ENCODE results near the gene TMEM109.

Gene TMEM109

DNA sequence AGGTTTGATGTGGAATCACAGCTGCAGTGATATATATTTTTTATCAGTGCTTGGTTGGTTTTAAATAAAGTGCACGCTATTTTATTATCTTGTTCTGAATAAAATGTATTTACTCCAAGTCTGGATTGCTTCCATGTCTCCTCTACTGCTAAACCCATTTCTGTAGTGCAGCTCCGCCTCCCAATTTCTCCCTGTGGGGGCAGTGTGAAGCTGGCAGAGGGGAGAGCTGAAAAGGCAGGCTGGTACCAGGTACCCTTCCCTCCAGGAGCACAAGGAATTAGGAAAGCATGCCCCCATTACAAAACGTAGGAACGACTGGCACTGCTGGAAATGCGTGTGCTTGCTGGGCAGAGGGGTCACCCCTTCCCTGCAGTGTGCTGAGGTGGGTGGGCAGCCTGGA, 9.4 kb downstream of the TMEM109 start:
- Histone ChIP-seq H3K36me3 (ENCODE audit: control insufficient read depth in 1 of 2, insufficient read depth in 2 of 2, low read length in 2 of 2) (peaks cover 31 to 37% of the 10 kb centered on the region in 2 donors), H3K9me3 (ENCODE audit: control insufficient read depth in 1 of 2, low read length in 2 of 2) (no peaks in the 10 kb centered on the region), H3K27me3 (ENCODE audit: low read depth, low read length) (peaks cover 19% of the 10 kb centered on the region), H3K4me3 (ENCODE audit: low read depth in 1 of 2, low read length in 2 of 2) (no peak overlapping the region), H3K27ac (ENCODE audit: low read length) (no peak overlapping the region), H3K4me1 (ENCODE audit: control insufficient read depth in 1 of 2, insufficient read depth in 2 of 2, low read length in 2 of 2) (peaks cover 5 to 36% of the 10 kb centered on the region in 2 donors)

DNA sequence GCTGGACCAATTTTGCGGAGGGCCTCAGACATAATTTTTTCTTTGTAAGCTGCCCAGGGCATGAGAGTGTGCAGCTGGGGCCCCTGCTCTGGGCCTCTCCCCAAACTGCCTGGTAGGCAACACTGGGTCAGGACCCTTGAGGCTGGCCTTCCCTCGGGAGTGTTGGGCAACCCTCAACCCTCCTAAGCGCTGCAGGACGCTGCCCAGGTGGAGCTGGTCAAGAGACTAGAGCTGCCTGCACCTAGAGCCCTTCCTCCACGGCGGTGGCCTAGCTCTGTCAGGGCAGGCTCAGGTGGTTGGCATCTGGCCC, 9.8 kb downstream of the TMEM109 start:
- H3K27me3 ChIP-seq (ENCODE audit: low read depth, low read length): peaks cover 19% of the 10 kb centered on the region
- no peaks in the 10 kb centered on the region for H3K9me3 ChIP-seq (ENCODE audit: control insufficient read depth in 1 of 2, low read length in 2 of 2)
- H3K4me3 ChIP-seq (ENCODE audit: low read depth in 1 of 2, low read length in 2 of 2): peak overlapping the region; percentile 39 to 61
- H3K27ac ChIP-seq (ENCODE audit: low read length): no peak overlapping the region
- H3K4me1 ChIP-seq (ENCODE audit: control insufficient read depth in 1 of 2, insufficient read depth in 2 of 2, low read length in 2 of 2): peaks cover 5 to 32% of the 10 kb centered on the region in 2 donors
- peaks cover 31 to 37% of the 10 kb centered on the region in 2 donors for H3K36me3 ChIP-seq (ENCODE audit: control insufficient read depth in 1 of 2, insufficient read depth in 2 of 2, low read length in 2 of 2)

DNA sequence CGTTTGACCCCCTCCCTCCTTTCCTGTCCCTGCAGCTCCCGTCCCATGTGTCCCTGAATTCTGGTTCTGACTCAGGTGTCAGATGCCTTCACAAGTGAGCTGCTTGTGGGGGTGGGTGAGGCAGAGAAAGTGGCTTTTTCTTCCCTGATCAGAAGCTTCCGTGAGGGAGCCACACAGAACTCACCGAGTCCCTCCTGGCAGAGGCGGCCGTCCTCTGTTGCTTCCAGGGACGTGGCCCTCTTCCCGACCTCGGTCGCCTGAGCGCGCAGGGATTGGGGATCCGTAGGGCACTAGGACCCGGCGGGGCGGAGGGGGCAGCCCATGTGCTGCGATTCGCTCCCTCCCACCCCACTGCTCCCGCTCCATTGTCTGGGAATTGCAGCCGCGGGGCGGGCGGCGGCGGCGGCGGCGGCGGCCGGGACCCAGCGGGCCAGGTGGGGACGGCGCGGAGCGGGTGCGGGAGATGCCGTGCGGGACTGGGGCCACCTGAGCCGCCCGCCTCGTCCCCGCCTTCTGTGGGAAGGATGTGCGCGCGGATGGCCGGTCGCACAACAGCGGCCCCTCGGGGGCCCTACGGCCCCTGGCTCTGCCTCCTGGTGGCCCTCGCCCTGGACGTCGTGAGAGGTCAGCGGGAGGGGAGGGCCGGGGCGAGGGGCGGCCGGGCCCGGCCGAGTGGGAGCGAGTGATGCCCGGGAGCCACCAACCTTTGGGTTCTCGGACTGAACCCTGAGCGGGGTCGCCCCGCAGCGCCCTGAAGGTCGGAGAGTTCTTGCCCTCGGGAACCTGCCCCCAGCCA, 10.3 kb downstream of the TMEM109 start, which contains the start of gene TMEM132A:
Gene TMEM132A (plus strand): TSS at position 351 of the 796 bp plus-strand sequence. CDS start 174 bp downstream, at position 525.
- H3K4me3 ChIP-seq (ENCODE audit: low read depth in 1 of 2, low read length in 2 of 2): peak within 1 kb of the TSS; percentile 39 to 61
- peaks cover 31 to 37% of the 10 kb centered on the region in 2 donors for H3K36me3 ChIP-seq (ENCODE audit: control insufficient read depth in 1 of 2, insufficient read depth in 2 of 2, low read length in 2 of 2)
- H3K27me3 ChIP-seq (ENCODE audit: low read depth, low read length): peaks cover 19% of the 10 kb centered on the region
- H3K27ac ChIP-seq (ENCODE audit: low read length): no peak within 1 kb of the TSS
- no peaks in the 10 kb centered on the region for H3K9me3 ChIP-seq (ENCODE audit: control insufficient read depth in 1 of 2, low read length in 2 of 2)
- peaks cover 4 to 27% of the 10 kb centered on the region in 2 donors for H3K4me1 ChIP-seq (ENCODE audit: control insufficient read depth in 1 of 2, insufficient read depth in 2 of 2, low read length in 2 of 2)

DNA sequence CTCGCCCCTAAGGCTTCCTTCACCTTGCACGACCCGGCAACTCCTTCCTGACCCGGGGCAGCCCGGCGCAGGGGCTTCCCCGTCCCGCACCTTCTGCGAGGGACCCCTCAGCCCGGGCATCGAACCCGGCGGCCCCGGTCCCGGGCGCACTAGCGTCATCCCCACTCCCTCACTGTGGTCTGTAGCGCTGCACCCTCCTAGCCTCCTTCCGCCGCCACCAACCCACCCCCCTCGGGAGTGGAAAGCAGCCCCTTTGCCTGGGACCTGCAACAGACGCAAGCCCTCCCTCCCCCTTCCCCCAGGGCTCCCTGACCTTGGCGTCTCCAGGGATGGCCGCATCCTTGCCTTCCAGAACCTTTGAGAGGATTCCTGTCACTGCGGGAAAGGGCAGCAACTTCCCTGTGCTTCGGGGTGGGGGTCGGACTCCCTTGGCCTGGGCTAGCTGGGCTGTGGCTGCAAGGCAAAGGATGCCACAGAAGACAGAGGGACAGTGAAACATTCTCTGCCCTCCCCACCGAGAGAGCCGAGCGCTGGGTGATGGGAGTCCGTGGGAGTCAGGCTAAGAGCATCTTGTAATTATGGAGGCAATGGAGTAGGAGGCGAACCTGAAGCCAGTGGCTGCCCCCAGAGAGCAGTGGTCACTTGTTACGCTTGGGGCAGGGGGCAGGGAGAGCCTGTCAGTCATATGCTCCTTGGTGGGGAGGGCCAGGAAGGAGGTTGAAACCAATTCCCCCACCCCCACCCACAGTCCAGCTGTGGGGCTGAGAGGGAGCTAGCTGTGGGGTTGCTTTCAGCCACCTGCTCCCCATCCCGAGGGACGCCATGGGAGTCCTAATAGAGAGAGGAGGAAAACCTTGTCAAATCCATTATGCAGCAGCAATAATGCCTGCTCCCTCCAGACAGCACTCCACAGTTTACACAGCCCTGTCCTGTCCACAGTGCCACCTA, 11.2 kb downstream of the TMEM109 start:
- H3K36me3 ChIP-seq (ENCODE audit: control insufficient read depth in 1 of 2, insufficient read depth in 2 of 2, low read length in 2 of 2): peaks cover 27 to 30% of the 10 kb centered on the region in 2 donors
- H3K9me3 ChIP-seq (ENCODE audit: control insufficient read depth in 1 of 2, low read length in 2 of 2): no peaks in the 10 kb centered on the region
- H3K4me1 ChIP-seq (ENCODE audit: control insufficient read depth in 1 of 2, insufficient read depth in 2 of 2, low read length in 2 of 2): peaks cover 0 to 18% of the 10 kb centered on the region in 2 donors
- H3K4me3 ChIP-seq (ENCODE audit: low read depth in 1 of 2, low read length in 2 of 2): peak overlapping the region; percentile 7 to 61
- peaks cover 19% of the 10 kb centered on the region for H3K27me3 ChIP-seq (ENCODE audit: low read depth, low read length)
- no peak overlapping the region for H3K27ac ChIP-seq (ENCODE audit: low read length)

DNA sequence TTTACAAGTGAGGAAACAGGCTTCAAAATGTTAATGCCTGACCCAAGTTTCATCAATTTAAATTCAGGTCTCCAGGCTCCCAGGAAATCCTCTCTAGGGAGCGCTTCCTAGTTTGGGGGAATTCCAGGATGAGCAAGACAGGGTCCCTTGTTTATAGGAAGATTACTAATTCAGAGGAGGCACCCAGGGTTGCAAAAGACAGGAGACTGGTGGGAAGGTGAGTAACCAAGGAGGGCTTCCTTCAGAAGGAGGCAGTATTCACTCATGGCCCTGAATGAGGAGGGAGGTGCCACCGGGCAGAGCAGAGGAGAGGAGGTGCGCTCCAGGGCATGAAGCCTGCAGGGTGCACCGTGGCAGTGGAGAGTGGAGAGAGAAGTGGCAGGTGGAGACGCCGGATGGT, 11.9 kb downstream of the TMEM109 start:
- no peaks in the 10 kb centered on the region for H3K9me3 ChIP-seq (ENCODE audit: control insufficient read depth in 1 of 2, low read length in 2 of 2)
- H3K4me3 ChIP-seq (ENCODE audit: low read depth in 1 of 2, low read length in 2 of 2): no peak overlapping the region
- peaks cover 21 to 23% of the 10 kb centered on the region in 2 donors for H3K36me3 ChIP-seq (ENCODE audit: control insufficient read depth in 1 of 2, insufficient read depth in 2 of 2, low read length in 2 of 2)
- peaks cover 19% of the 10 kb centered on the region for H3K27me3 ChIP-seq (ENCODE audit: low read depth, low read length)
- H3K27ac ChIP-seq (ENCODE audit: low read length): no peak overlapping the region
- H3K4me1 ChIP-seq (ENCODE audit: control insufficient read depth in 1 of 2, insufficient read depth in 2 of 2, low read length in 2 of 2): peaks cover 0 to 18% of the 10 kb centered on the region in 2 donors

DNA sequence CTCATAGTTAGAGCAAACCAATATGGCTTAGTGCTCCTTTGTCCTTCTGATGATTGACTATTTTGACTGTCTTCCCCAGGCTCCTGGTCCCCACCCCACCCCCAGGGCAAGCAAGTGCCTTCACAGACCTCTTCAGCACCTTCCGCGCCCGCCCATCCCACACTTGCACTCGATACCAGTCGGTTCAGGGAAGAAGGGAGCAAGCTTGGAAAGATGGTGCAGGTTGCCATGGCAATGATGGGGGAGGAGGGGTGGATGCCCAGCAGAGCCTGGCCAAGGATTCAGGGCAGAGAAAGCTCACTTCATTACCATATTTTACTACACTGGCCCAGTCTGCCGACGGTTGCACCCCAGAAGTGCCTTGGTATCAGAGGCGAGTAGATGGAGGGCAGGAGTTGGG, 12.5 kb downstream of the TMEM109 start:
- Histone ChIP-seq H3K9me3 (ENCODE audit: control insufficient read depth in 1 of 2, low read length in 2 of 2) (no peaks in the 10 kb centered on the region), H3K27me3 (ENCODE audit: low read depth, low read length) (peaks cover 19% of the 10 kb centered on the region), H3K27ac (ENCODE audit: low read length) (no peak overlapping the region), H3K4me3 (ENCODE audit: low read depth in 1 of 2, low read length in 2 of 2) (no peak overlapping the region), H3K36me3 (ENCODE audit: control insufficient read depth in 1 of 2, insufficient read depth in 2 of 2, low read length in 2 of 2) (peaks cover 17 to 18% of the 10 kb centered on the region in 2 donors), H3K4me1 (ENCODE audit: control insufficient read depth in 1 of 2, insufficient read depth in 2 of 2, low read length in 2 of 2) (peaks cover 0 to 18% of the 10 kb centered on the region in 2 donors)

DNA sequence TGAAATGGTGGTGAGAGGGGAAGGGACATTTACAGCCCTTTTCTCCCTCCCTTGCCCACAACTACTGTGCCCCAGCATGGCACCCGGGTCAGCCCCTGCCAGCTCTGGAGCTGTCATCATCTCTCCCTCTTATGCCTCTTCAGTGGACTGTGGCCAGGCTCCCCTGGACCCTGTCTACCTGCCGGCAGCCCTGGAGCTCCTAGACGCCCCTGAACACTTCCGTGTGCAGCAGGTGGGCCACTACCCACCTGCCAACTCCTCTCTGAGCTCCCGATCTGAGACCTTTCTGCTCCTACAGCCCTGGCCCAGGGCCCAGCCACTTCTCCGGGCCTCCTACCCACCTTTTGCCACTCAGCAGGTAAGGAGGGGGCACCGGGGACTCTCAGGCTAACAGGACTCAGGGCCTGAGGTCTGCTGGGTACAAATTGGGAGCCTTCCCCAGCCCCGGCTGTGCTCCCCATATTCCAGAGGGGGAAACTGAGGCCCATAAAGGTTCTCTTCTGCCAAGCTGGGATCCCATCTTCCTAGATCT, 13.2 kb downstream of the TMEM109 start:
- H3K4me1 ChIP-seq (ENCODE audit: control insufficient read depth in 1 of 2, insufficient read depth in 2 of 2, low read length in 2 of 2): peaks cover 0 to 18% of the 10 kb centered on the region in 2 donors
- H3K36me3 ChIP-seq (ENCODE audit: control insufficient read depth in 1 of 2, insufficient read depth in 2 of 2, low read length in 2 of 2): peaks cover 10 to 12% of the 10 kb centered on the region in 2 donors
- H3K27me3 ChIP-seq (ENCODE audit: low read depth, low read length): peaks cover 19% of the 10 kb centered on the region
- no peak overlapping the region for H3K27ac ChIP-seq (ENCODE audit: low read length)
- H3K9me3 ChIP-seq (ENCODE audit: control insufficient read depth in 1 of 2, low read length in 2 of 2): no peaks in the 10 kb centered on the region
- no peak overlapping the region for H3K4me3 ChIP-seq (ENCODE audit: low read depth in 1 of 2, low read length in 2 of 2)

DNA sequence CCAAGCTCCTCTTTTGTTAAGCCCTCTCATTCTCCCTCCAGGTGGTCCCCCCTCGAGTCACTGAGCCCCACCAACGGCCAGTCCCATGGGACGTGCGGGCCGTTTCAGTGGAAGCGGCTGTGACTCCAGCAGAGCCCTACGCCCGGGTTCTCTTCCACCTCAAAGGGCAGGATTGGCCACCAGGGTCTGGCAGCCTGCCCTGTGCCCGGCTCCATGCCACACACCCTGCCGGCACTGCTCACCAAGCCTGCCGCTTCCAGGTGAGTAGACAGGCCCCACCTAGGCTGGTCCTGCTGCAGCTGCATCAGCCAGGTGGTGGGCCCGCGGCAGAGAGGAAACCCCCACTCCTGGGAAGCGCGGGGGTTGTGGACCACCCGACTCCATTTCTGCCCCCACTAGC, 13.6 kb downstream of the TMEM109 start:
- peaks cover 6 to 7% of the 10 kb centered on the region in 2 donors for H3K36me3 ChIP-seq (ENCODE audit: control insufficient read depth in 1 of 2, insufficient read depth in 2 of 2, low read length in 2 of 2)
- H3K9me3 ChIP-seq (ENCODE audit: control insufficient read depth in 1 of 2, low read length in 2 of 2): no peaks in the 10 kb centered on the region
- H3K27me3 ChIP-seq (ENCODE audit: low read depth, low read length): peaks cover 19% of the 10 kb centered on the region
- peaks cover 0 to 18% of the 10 kb centered on the region in 2 donors for H3K4me1 ChIP-seq (ENCODE audit: control insufficient read depth in 1 of 2, insufficient read depth in 2 of 2, low read length in 2 of 2)
- no peak overlapping the region for H3K27ac ChIP-seq (ENCODE audit: low read length)
- H3K4me3 ChIP-seq (ENCODE audit: low read depth in 1 of 2, low read length in 2 of 2): no peak overlapping the region

DNA sequence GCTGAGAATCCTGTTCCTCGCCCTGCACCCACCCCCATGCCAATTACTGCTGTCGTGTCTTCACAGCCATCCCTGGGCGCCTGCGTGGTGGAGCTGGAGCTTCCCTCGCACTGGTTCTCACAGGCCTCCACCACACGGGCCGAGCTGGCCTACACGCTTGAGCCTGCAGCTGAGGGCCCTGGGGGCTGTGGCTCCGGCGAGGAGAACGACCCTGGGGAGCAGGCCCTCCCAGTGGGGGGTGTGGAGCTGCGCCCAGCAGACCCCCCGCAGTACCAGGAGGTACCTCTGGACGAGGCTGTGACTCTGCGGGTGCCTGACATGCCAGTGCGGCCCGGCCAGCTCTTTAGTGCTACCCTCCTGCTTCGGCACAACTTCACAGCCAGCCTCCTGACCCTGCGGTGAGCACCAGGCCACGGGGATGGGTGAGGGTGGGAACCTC, 14.6 kb downstream of the TMEM109 start:
- Histone ChIP-seq H3K36me3 (ENCODE audit: control insufficient read depth in 1 of 2, insufficient read depth in 2 of 2, low read length in 2 of 2) (no peaks in the 10 kb centered on the region), H3K9me3 (ENCODE audit: control insufficient read depth in 1 of 2, low read length in 2 of 2) (no peaks in the 10 kb centered on the region), H3K27ac (ENCODE audit: low read length) (no peak overlapping the region), H3K27me3 (ENCODE audit: low read depth, low read length) (peaks cover 19% of the 10 kb centered on the region), H3K4me3 (ENCODE audit: low read depth in 1 of 2, low read length in 2 of 2) (no peak overlapping the region), H3K4me1 (ENCODE audit: control insufficient read depth in 1 of 2, insufficient read depth in 2 of 2, low read length in 2 of 2) (peaks cover 0 to 18% of the 10 kb centered on the region in 2 donors)

DNA sequence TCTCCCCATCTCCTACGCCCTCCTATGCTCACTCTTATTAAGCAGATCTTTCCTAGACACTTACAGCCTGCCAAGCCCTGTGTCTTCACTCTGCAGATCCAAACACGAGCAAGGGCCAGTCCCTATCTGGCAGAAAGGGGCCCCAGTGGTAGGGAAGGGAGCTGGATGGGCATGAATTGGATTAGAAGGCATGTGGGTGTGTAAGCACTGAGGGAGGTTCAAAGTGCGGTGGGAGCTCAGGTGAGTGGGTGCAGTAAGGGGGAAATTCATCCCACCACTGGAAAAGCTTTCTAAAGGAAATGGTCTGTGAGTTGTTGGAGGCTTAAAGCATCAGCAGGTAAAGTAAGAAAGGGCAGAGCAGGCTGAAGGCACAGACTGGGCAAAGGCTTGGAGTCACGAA, 15.8 kb downstream of the TMEM109 start:
- Histone ChIP-seq H3K4me3 (ENCODE audit: low read depth in 1 of 2, low read length in 2 of 2) (no peak overlapping the region), H3K27me3 (ENCODE audit: low read depth, low read length) (peaks cover 13% of the 10 kb centered on the region), H3K4me1 (ENCODE audit: control insufficient read depth in 1 of 2, insufficient read depth in 2 of 2, low read length in 2 of 2) (peaks cover 0 to 7% of the 10 kb centered on the region in 2 donors), H3K9me3 (ENCODE audit: control insufficient read depth in 1 of 2, low read length in 2 of 2) (no peaks in the 10 kb centered on the region), H3K27ac (ENCODE audit: low read length) (no peak overlapping the region), H3K36me3 (ENCODE audit: control insufficient read depth in 1 of 2, insufficient read depth in 2 of 2, low read length in 2 of 2) (no peaks in the 10 kb centered on the region)

DNA sequence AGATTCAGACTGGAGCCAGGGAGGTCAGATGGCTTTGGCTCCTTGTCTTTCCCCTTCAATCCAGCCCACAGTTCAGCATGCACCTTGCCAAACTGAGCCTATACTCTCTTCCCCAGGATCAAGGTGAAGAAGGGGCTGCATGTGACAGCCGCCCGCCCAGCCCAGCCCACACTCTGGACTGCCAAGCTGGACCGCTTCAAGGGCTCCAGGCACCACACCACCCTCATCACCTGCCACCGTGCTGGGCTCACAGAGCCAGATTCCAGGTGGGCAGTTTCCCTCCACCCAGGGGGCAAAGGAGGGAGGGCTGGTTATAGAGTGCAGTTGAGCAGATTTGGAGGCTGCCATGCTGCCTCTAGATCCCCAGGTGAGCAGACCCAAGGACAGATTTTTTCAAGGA, 16.4 kb downstream of the TMEM109 start:
- Histone ChIP-seq H3K9me3 (ENCODE audit: control insufficient read depth in 1 of 2, low read length in 2 of 2) (no peaks in the 10 kb centered on the region), H3K27me3 (ENCODE audit: low read depth, low read length) (peaks cover 7% of the 10 kb centered on the region), H3K4me3 (ENCODE audit: low read depth in 1 of 2, low read length in 2 of 2) (no peak overlapping the region), H3K4me1 (ENCODE audit: control insufficient read depth in 1 of 2, insufficient read depth in 2 of 2, low read length in 2 of 2) (peaks cover 0 to under 1% of the 10 kb centered on the region in 2 donors), H3K27ac (ENCODE audit: low read length) (no peak overlapping the region), H3K36me3 (ENCODE audit: control insufficient read depth in 1 of 2, insufficient read depth in 2 of 2, low read length in 2 of 2) (no peaks in the 10 kb centered on the region)
